AG10803 (cell line): Measurements from ENCODE around the gene PAWR.
"Not testable (repeated sequence)": the region's sequence is repeated elsewhere in the genome, so short reads cannot be mapped to it uniquely, and the experiment has no call there.

Experiments
- DNase-seq: peaks from one replicate; pipeline ENCODE4 v3.0.0; 2010; ENCODE audit warnings: low read depth
- H3K4me3 ChIP-seq: 2 replicates; pipeline ENCODE4 v1.5.1; 2011; ENCODE audit warnings: mild to moderate bottlenecking, low read length, control low read depth
- CTCF ChIP-seq: conservative IDR thresholded peaks from 2 replicates; pipeline ENCODE4 v1.5.1; 2011; ENCODE audit warnings: mild to moderate bottlenecking, low read length, control low read depth, inconsistent platforms

The PAWR gene

DNA sequence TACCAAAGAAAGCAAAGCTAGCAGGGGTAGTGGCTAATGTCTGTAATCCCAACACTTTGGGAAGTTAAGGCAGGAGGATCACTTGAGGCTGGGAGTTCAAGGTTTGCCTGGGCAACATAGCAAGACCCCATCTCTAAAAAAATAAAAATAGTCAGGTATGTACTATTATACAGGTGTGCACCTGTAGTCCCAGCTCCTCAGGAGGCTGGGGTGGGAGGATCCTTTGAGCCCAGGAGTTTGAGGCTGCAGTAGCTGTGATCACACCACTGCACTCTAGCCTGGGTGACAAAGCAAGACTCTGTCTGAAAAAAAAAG lies 142.2 kb downstream of the PAWR start:
- no peak for TF ChIP-seq CTCF
- H3K4me3 ChIP-seq = no peak overlapping the region
- no peak for DNase-seq

DNA sequence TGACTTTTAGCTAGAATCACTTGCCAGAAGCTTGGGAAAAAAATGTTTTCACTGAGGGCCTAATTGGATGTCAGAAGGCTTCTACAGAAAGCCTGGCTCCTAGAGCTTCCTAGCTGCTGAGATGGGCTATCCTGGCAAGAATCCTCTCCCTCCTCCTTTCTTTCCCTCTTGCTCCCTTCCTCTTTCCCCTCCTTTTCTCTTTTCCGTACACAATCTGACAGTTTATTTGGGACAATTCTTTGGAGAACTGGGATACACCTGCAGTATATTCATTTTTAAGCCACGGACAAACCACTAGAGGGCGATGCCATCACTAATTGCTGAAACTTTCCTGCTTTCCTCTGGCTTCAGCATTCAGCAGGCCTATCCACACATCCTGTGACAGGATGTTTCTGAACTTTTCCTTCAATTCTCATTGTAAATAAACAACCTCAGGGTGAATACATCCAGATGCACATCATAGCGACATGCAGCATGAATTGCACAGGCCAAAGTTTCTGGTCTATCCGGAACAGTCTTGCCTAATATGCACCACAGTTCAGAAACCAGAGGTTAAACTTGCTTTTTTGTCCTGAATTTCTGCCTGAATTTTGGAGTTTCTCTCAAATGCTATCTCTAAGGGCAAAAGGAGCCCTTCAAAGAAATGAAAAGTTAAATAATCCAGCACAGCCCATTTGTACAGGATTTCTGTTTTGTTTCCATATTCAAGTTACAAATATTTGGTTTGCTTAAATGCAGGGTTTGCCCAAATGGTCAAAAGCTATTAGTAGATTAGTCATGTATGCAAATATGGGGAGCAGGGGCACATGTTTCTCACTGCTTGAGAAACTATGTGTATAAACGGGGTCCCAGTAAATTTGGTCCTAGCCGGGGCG lies 142.8 kb downstream of the PAWR start:
- TF ChIP-seq CTCF = peak; percentile 71
- peak; percentile 77 for DNase-seq
- no peak overlapping the region for H3K4me3 ChIP-seq

DNA sequence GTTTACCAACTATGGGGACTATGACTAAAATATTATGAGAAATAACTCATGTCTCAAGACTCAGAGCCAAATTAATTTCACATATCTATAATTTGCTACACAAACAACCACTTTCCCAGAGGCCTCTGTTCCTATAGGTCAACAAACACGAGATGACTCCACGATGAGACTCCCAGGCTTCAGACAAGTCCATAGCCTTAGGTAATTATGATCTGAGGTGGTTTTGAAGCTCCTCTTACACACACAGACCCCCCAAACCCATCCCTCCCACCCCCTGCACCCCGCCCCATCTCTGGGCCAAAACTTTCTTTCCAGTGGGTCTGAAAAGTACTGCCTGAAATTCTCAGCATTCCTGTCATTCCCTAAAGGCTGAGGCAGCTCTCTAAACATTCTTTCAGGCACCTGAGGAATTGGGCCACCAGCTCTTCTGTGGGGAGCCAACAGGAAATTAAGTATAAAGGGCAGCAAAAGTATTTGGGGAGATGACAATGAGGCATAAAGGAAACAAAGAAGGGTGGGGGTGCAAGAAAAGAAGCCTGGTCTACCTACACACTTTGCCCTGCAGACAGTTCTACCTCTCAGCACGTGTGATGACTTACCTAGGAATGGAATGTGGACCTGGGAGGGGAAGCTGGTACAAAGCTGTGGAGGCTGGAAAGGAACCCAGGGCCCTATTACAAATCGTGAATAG lies 143.6 kb downstream of the PAWR start:
- DNase-seq = peak; percentile 94
- no peak for TF ChIP-seq CTCF
- H3K4me3 ChIP-seq = no peak overlapping the region

DNA sequence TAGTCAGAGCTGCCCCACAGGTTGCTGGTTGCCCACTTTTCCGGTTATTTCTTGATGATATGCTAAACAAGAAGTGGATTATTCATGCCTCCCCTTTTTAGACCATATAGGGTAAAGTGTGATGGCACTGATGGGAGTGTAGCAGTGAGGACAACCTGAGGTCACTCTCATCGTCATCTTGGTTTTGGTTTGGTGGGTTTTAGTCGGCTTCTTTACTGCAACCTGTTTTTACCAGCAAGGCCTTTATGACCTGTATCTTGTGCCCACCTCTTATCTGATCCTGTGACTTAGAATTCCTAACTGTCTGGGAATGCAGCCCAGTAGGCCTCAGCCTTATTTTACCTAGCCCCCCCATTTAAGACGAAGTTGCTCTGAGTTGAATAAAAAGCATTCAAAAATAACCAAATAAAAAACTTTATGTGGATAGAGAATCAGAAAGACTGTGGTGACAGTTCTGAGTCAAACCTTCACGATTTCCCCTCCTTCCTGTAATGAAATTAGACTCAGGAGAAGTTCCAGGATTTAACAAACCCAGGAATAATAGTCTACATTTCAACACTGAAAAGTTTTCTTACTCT lies 144.2 kb downstream of the PAWR start:
- TF ChIP-seq CTCF = no peak
- no peak overlapping the region for H3K4me3 ChIP-seq
- DNase-seq = no peak

GRCh38 chr12:79544439-79544838 lies 146.3 kb downstream of the PAWR start:
- H3K4me3 ChIP-seq, DNase-seq: not testable (repeated sequence)

GRCh38 chr12:79537675-79538074 lies 153.1 kb downstream of the PAWR start:
- H3K4me3 ChIP-seq = no peak overlapping the region
- no peak for TF ChIP-seq CTCF
- DNase-seq = no peak

DNA sequence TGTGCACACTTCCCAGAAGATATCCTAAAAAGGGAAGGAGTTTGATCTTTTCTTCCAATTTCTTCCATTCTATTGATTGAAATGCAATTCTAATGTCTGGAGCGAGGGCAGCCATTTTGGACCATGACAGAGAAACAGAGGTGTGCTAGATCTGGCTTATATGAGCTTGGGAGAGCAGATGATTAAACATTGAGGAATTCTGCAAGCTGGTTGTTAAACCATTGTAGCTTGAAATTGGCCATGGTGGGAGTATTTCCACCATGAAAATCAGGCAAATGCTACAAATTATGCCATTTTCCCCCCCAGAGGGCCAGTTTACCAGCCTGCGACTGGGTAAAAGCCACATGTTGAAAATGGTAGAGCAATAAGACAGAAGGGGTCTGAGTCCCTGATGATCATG lies 155.0 kb downstream of the PAWR start:
- TF ChIP-seq CTCF = no peak
- H3K4me3 ChIP-seq = no peak overlapping the region
- no peak for DNase-seq
